VCaP (cell line): ENCODE measurements around the gene CD27.

Source experiments
- H3K27ac ChIP-seq: fragments of 450-650 bp; 2 replicates; pipeline ENCODE4 v1.5.1; 2017
- TF ChIP-seq, protein P1 (sequence below): fragments of 450-650 bp; conservative IDR thresholded peaks from 2 replicates; pipeline ENCODE4 v1.5.1; 2017; ENCODE audit warnings: mild to moderate bottlenecking, moderate library complexity

CD27 gene

DNA sequence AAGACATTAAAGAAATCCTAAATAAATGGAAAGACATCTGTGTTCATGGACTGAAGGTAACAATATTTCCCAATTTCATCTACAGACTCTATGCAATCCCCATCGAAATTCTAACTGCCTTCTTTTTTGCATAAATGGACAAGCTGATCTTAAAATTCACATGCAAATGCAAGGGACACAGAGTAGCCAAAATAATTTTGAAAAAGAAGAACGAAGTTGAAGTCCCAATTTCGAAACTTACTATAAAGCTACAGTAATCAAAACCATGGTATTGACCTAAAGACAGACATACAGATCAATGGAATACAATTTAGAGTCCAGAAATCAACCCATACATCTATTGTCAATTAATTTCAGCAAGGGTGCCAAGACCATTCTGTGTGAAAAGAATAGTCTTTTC, 16.4 kb upstream of the CD27 start:
- TF ChIP-seq, protein P1, sequence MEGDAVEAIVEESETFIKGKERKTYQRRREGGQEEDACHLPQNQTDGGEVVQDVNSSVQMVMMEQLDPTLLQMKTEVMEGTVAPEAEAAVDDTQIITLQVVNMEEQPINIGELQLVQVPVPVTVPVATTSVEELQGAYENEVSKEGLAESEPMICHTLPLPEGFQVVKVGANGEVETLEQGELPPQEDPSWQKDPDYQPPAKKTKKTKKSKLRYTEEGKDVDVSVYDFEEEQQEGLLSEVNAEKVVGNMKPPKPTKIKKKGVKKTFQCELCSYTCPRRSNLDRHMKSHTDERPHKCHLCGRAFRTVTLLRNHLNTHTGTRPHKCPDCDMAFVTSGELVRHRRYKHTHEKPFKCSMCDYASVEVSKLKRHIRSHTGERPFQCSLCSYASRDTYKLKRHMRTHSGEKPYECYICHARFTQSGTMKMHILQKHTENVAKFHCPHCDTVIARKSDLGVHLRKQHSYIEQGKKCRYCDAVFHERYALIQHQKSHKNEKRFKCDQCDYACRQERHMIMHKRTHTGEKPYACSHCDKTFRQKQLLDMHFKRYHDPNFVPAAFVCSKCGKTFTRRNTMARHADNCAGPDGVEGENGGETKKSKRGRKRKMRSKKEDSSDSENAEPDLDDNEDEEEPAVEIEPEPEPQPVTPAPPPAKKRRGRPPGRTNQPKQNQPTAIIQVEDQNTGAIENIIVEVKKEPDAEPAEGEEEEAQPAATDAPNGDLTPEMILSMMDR, result no peak
- no peak overlapping the region for H3K27ac ChIP-seq

DNA sequence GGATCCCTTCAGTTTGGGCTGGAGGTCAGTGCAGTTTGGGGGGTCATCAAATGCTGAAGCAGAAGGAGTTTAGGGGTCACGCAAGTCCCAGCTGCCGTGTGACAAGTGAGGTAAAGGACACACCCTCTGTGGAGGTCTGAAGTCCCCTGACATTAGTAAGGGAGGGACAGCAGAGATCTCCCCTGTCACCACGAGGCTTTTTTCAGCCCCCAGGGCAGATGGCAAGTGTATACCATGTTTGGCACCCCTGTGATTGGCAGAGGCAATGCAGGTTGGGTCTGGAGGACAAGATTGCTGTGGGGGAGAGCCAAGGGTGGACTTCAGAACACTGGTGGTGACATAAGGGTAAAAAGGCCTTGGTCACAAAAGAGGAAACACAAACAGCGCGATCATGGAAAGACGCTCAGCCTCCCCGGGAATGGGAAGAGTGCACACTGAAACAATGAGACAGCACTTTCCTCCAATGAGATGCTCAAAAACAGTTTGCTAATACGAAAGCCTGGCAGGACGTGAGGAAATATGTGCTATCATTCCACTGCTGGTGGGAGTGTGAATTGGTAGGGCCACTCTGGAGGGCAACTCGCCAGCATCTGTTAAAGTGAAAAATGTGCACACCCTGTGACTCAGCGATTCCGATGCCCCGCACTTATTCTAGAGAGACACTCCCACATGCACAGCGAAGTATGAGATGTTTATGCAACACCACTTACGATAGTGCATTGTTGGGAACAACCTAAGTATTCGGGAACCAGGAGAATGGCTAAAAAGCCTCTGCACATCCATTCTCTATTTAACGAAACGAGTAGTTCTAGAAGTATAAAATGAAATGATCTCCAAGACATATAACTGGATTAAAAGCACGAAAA, 14.4 kb upstream of the CD27 start:
- H3K27ac ChIP-seq, result peak overlapping the region; percentile 80

GRCh38 chr12:6432991-6433390, 11.8 kb upstream of the CD27 start:
- TF ChIP-seq, protein P1, result no peak
- no peak overlapping the region for H3K27ac ChIP-seq

More for the DNA sequence above, 14.4 kb upstream of the CD27 start:
- TF ChIP-seq, protein P1, result no peak

- TF ChIP-seq, protein P1, result no peak
- no peak overlapping the region for H3K27ac ChIP-seq
Observed at GRCh38 chr12:6434205-6435140, 10.3 kb upstream of the CD27 start.

GRCh38 chr12:6435961-6436715, 8.6 kb upstream of the CD27 start:
- H3K27ac ChIP-seq, result no peak overlapping the region
- TF ChIP-seq, protein P1, result no peak

DNA sequence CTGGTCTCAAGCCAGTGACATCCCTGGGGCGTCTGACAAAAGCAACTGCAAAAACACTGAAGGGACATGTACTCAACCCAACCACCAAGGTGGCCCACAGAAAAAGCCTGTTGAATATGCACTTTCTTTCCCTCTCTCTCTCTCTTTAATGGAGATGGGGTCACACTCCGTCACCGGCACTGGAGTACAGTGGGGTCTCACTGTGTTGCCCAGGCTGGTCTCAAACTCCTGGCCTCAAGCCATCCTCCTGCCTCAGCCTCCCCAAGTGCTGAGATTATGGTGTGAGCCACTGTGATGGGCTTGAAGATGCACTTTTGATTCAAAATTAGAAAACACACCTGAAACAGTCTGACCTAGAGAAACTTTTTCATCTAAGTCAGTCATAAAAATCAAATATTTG, 7.2 kb upstream of the CD27 start:
- TF ChIP-seq, protein P1, result no peak
- H3K27ac ChIP-seq, result no peak overlapping the region

DNA sequence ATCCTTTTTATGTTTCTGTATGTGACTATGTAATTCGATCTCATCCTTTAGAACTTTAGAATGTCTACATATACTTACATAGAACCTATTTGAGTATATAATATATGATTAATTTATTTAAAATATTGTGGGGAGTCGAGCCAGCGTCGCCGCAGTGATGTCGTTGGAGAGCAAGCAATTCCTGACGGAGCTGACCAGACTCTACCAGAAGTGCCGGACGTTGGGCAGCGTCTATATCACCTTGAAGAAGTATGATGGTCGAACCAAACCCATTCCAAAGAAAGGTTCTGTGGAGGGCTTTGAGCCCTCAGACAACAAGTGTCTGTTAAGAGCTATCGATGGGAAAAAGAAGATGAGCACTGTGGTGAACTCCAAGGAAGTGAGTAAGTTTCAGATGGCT, 6.4 kb upstream of the CD27 start:
- no peak overlapping the region for H3K27ac ChIP-seq
- TF ChIP-seq, protein P1, result no peak
